GM19455 (cell line): Measurements from ENCODE around the gene ERBB2.
A peak's percentile ranks its signal among the peaks of the same experiment; 100 is the strongest.
"Not testable (repeated sequence)": the region's sequence is repeated elsewhere in the genome, so short reads cannot be mapped to it uniquely, and the experiment has no call there.

Source experiments
- ATAC-seq: cut with Tn5 transposase; IDR thresholded peaks from one replicate; pipeline ENCODE4 v1.9.1; 2021; ENCODE audit not compliant: unreplicated experiment

The ERBB2 gene

GRCh38 chr17:39757931-39758873 lies 58.3 kb downstream of the ERBB2 start:
- no peak for ATAC-seq

GRCh38 chr17:39759204-39759603 lies 59.3 kb downstream of the ERBB2 start:
- no peak for ATAC-seq

- ATAC-seq: no peak
These were observed 62.1 kb downstream of the ERBB2 start for GRCh38 chr17:39761861-39762496.

- ATAC-seq: no peak
These were observed 63.4 kb downstream of the ERBB2 start for GRCh38 chr17:39763051-39763820.

- ATAC-seq: not testable (repeated sequence)
These were observed 64.3 kb downstream of the ERBB2 start for GRCh38 chr17:39764171-39764570.

GRCh38 chr17:39765175-39765574 lies 65.3 kb downstream of the ERBB2 start:
- ATAC-seq: no peak

GRCh38 chr17:39765766-39766165 lies 65.9 kb downstream of the ERBB2 start:
- ATAC-seq: no peak

GRCh38 chr17:39767147-39767546 lies 67.3 kb downstream of the ERBB2 start:
- no peak for ATAC-seq

GRCh38 chr17:39769974-39770587 lies 70.2 kb downstream of the ERBB2 start:
- peak; percentile 45 for ATAC-seq

- no peak for ATAC-seq
These were observed 72.6 kb downstream of the ERBB2 start for GRCh38 chr17:39772415-39772814.

- no peak for ATAC-seq
These were observed 73.4 kb downstream of the ERBB2 start for GRCh38 chr17:39772987-39773934.

GRCh38 chr17:39774047-39774446 lies 74.2 kb downstream of the ERBB2 start:
- ATAC-seq: no peak

GRCh38 chr17:39775031-39775430 lies 75.2 kb downstream of the ERBB2 start:
- no peak for ATAC-seq

- no peak for ATAC-seq
These were observed 76.4 kb downstream of the ERBB2 start for GRCh38 chr17:39776252-39776651.

GRCh38 chr17:39777534-39778365 lies 77.9 kb downstream of the ERBB2 start:
- peak; percentile 75 for ATAC-seq
